DND-41 (cell line): ENCODE measurements around the gene SUPT7L.
A peak's percentile ranks its signal among the peaks of the same experiment; 100 is the strongest.

Source experiments
- ATAC-seq: fragments of 200-7000 bp; cut with Tn5 transposase; 3 replicates; pipeline ENCODE4 v1.9.1; 2021; ENCODE audit warnings: low read depth; ENCODE audit not compliant: insufficient read depth
- DNase-seq: peaks from one replicate; pipeline ENCODE4 v3.0.0-alpha.2; 2020
- H2AFZ ChIP-seq: 2 replicates; pipeline ENCODE4 v1.6.0; 2012; ENCODE audit warnings: low read depth, low read length
- H3K27ac ChIP-seq: 2 replicates; pipeline ENCODE4 v1.5.1; 2012; ENCODE audit warnings: low read length, inconsistent platforms
- H3K27me3 ChIP-seq: fragments of 200-600 bp; sonication (generic); 2 replicates; pipeline ENCODE4 v1.6.0; 2012; ENCODE audit warnings: low read length, mild to moderate bottlenecking, inconsistent platforms; ENCODE audit not compliant: insufficient read depth, poor library complexity
- H3K36me3 ChIP-seq: 2 replicates; pipeline ENCODE4 v1.5.1; 2012; ENCODE audit warnings: low read length, inconsistent platforms; ENCODE audit not compliant: insufficient read depth
- H3K4me1 ChIP-seq: 2 replicates; pipeline ENCODE4 v1.5.1; 2012; ENCODE audit warnings: mild to moderate bottlenecking, low read length; ENCODE audit not compliant: insufficient read depth
- H3K4me2 ChIP-seq: 2 replicates; pipeline ENCODE4 v1.6.0; 2012; ENCODE audit warnings: mild to moderate bottlenecking, moderate library complexity, low read length, inconsistent platforms; ENCODE audit not compliant: insufficient read depth
- H3K4me3 ChIP-seq, 2 experiments: fragments of 200-600 bp in 1 of 2; shearing (Covaris generic) in 1 of 2; 2 replicates each; pipeline ENCODE4 v1.5.1; 2012 to 2016; ENCODE audit warnings: inconsistent platforms in 2 of 2, low read length in 2 of 2, mild to moderate bottlenecking in 2 of 2, low read depth in 1 of 2, moderate library complexity in 1 of 2
- H3K79me2 ChIP-seq: 2 replicates; pipeline ENCODE4 v1.6.0; 2012; ENCODE audit warnings: low read length, inconsistent platforms; ENCODE audit not compliant: insufficient read depth
- H3K9ac ChIP-seq: 2 replicates; pipeline ENCODE4 v1.6.0; 2012; ENCODE audit warnings: low read depth, mild to moderate bottlenecking, inconsistent platforms, low read length, moderate library complexity
- H3K9me3 ChIP-seq: 2 replicates; pipeline ENCODE4 v1.5.1; 2012; ENCODE audit warnings: low read length, moderate library complexity, mild to moderate bottlenecking, inconsistent platforms; ENCODE audit not compliant: insufficient read depth, severe bottlenecking
- H4K20me1 ChIP-seq: 2 replicates; pipeline ENCODE4 v1.6.0; 2012; ENCODE audit warnings: low read length; ENCODE audit not compliant: insufficient read depth
- CTCF ChIP-seq: IDR thresholded peaks from 2 replicates; pipeline ENCODE4 v1.5.1; 2012; ENCODE audit warnings: borderline replicate concordance, low read length, moderate library complexity, mild to moderate bottlenecking; ENCODE audit not compliant: poor library complexity, severe bottlenecking; ENCODE audit errors: extremely low read depth
- EZH2 ChIP-seq: IDR thresholded peaks from 3 replicates; pipeline ENCODE4 v1.6.1; 2012; ENCODE audit warnings: borderline replicate concordance, low read depth, mild to moderate bottlenecking, moderate library complexity, low read length, inconsistent platforms; ENCODE audit not compliant: severe bottlenecking

Gene SUPT7L

GRCh38 chr2:27663285-27664153 is at the start of gene SUPT7L, which contains the start of gene SLC4A1AP:
TSS of gene SUPT7L (minus strand) at chr2:27663614. CDS start at chr2:27662192, 1,422 bp downstream.
TSS of gene SLC4A1AP (plus strand) at chr2:27663889. CDS start at chr2:27663915, 26 bp downstream.
- no peak for TF ChIP-seq EZH2
- TF ChIP-seq CTCF = no peak
- peak within 1 kb of the TSS; percentile 95 for H3K4me2 ChIP-seq
- ATAC-seq (peak; percentile 85), DNase-seq (peak; percentile 76)
- H3K79me2 ChIP-seq = peaks cover 47% of the 10 kb centered on the region
- H4K20me1 ChIP-seq = no peaks in the 10 kb centered on the region
- H3K4me3 ChIP-seq = peak within 1 kb of the TSS; percentile 63 to 85
- peak within 1 kb of the TSS; percentile 67 for H3K9ac ChIP-seq
- peak within 1 kb of the TSS; percentile 90 for H3K27ac ChIP-seq
- peak within 1 kb of the TSS; percentile 98 for H2AFZ ChIP-seq
- H3K4me1 ChIP-seq = peaks cover 43% of the 10 kb centered on the region
- H3K36me3 ChIP-seq = peaks cover 47% of the 10 kb centered on the region
- no peaks in the 10 kb centered on the region for H3K9me3 ChIP-seq
- H3K27me3 ChIP-seq = no peaks in the 10 kb centered on the region

GRCh38 chr2:27713201-27713600 is 49.8 kb upstream of the SUPT7L start:
- Histone ChIP-seq H3K4me1 (no peaks in the 10 kb centered on the region), H3K27me3 (peaks cover 14% of the 10 kb centered on the region), H3K36me3 (no peaks in the 10 kb centered on the region), H3K9me3 (no peaks in the 10 kb centered on the region), H3K27ac (no peak overlapping the region), H3K4me2 (no peak overlapping the region), H3K4me3 (no peak overlapping the region), H4K20me1 (no peaks in the 10 kb centered on the region), H2AFZ (no peak overlapping the region), H3K9ac (no peak overlapping the region), H3K79me2 (no peaks in the 10 kb centered on the region)
- no peak for DNase-seq
- TF ChIP-seq EZH2 (no peak), CTCF (no peak)
- ATAC-seq = no peak

- Histone ChIP-seq H3K9ac (no peak overlapping the region), H3K9me3 (no peaks in the 10 kb centered on the region), H4K20me1 (no peaks in the 10 kb centered on the region), H3K27me3 (peaks cover 14% of the 10 kb centered on the region), H3K4me1 (no peaks in the 10 kb centered on the region), H3K4me2 (no peak overlapping the region), H3K27ac (no peak overlapping the region), H3K79me2 (no peaks in the 10 kb centered on the region), H3K36me3 (no peaks in the 10 kb centered on the region), H3K4me3 (no peak overlapping the region), H2AFZ (no peak overlapping the region)
- TF ChIP-seq CTCF (no peak), EZH2 (no peak)
- DNase-seq (no peak), ATAC-seq (no peak)
Observed at GRCh38 chr2:27712522-27712921, 49.1 kb upstream of the SUPT7L start.
